CD4-positive, alpha-beta T cell treated with Interleukin-1 beta for 1 hour (primary cell): ENCODE results near the gene NDUFS3.

ENCODE experiments used
- DNase-seq, 2 donors: peaks; one replicate each; pipeline ENCODE4 v3.0.0-alpha.2; 2020 to 2022

Gene NDUFS3

DNA sequence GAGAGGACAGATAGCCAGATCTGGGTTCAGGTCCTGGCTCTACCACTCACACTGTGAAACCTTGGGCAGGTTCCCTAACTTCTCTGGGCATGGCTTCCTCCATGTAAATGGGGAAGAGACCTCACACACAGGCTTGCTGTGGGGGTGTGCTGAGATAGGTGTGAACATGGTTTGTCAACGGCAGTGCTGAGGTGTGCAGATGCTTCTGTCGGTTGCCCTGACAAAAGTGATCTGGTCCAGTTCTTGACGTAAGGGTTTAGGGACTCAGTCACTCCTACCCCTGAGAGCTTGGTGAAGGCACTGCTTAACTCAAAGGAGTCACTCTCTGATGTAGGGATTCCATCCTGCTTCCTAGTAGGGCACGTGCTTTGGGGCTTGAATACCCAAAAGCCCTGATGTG lies 13.4 kb downstream of the NDUFS3 start:
- DNase-seq = no peak

DNA sequence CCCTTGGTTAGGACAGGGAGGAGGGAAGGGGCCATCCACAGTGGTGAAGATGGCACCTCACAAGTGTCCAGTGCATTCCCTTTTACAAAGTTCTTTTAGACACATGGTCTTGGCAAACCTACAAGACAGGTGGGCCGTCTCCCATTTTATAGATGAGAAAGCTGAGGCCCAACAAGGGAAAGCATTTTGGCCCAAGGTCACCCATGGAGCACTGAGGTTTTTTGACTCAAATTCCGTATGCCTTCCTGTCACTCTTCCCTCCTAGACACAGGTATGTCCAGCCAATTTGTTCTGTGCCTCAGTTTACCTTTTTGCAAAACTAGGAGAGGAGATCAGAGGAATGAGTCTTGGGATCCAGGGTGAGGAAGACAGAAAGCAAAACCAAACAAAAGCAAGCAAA lies 14.1 kb downstream of the NDUFS3 start:
- no peak for DNase-seq

DNA sequence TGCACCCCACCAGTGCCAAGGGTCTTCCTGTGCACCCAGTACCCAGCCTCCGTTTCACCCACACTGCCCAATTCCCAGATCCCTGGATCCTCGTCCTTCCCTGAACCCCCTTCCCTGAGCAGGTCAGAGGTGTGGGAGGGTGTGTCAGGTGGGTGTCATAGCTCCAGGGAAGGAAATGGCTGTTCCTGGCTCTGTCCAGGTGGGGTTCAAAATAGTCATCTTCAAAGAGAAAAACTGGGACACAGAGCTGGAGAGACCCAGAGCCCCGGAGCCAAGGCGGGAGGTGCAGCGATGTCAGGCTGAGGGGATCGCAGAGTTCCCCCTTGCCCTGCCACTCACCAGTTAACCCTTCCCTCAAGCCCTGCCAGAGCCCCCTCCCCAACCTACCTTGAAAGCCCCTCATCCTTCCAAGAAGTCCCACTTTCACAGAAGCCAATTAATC lies 14.6 kb downstream of the NDUFS3 start:
- DNase-seq = no peak

DNA sequence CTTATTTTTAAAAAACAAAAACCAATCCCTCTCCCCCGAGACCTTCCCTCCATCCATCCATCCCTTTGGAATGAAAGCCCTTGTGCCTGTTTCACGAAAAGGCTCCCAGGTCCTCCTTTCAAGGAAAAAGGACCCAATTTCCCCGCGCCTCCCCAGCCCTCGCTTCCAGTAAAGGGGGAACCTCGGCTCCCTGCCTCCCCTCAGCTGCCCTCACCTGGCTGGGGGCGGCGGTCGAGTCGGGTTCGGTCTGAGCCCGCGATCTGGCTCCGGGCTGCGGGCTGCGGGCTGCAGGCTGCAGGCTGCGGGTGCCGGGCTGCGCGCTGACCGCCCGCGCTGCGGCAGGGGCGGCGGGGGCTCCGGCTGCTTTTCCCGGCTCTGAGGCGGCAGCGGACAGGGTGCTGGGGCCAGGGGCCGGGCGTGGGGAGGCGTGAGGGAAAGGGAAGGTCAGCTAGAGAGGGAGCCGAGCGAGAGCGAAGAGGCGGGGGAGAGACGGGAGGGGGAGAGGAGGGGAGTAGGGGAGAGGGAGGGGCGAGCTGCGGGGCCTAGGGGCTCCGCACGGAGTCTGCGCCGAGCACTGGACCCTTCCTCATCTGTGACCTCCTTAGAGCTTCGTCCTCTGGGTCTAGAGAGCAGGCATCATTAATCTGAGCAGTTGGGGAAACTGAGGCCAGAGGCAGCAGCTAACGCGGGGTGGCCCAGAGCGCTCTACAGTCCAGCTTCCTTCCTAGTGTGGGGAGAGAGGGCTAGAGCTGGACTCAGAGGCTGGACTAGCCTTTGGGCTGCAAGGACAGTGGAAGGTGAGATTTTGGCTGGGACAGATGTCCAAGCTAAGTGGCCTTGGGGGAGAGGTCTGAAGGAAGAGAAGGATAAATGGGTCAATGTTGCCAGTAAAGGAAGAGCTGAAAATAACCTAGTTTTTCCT lies 15.3 kb downstream of the NDUFS3 start, which contains the start of gene C1QTNF4:
C1QTNF4 (minus strand) TSS at position 478 of the 922 bp plus-strand sequence. CDS start 3,601 bp downstream, outside the sequence.
- no peak for DNase-seq

DNA sequence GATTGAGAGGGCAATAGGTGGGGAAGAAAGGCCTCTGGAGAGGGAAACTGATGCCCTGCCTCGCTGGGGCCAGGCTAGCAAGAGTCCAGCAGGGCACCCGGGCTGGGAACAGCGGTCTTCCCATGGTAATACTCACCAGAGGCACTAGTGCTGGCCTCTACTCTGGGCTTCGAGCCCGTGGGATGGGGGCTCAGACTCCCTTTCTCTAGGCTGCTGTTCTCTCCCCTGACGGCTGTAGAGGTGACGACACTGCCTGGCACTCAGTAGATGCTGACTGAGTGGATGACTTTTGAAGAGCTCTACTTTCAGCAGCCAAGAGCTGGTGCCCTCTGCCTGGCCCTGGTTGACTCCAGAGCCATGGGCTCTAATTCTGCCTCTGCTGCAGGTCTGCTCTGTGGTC lies 16.2 kb downstream of the NDUFS3 start:
- DNase-seq = no peak

DNA sequence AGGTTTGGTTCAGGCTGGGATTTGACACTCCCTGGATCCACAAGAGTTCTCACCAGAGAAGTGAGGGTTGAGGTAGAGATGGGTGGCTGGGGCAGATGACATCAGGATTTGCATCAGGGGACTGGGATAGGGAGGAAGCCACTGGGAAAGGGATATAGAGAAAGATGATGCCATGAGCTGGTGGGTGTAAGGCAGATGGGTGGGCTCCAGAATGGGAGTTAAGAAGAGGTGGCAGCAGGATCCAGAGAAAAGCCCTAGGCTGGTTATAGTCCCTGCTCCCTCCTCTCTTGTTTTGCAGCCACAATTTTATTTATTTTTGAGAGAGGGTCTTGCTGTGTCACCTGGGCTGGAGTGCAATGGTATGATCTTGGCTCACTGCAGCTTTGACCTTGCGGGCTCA lies 17.1 kb downstream of the NDUFS3 start:
- no peak for DNase-seq

DNA sequence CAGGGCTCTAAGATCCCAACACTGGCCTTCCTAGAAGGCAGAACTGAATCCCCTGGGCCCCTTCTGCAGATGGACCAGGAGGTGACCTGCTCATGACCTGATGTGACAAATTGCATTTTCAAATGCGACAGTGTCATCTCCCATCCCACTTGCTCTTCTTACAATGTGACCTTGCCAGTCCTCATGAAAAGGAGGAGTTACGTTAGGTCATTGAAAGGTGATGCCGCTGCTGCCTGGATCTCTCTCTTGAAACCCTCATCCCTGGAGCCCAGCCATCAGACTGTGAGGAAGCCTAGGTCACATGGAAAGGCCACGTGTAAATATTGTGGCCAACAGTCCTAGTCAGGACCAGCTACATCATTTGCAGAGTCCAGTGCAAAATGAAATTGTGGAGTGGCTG lies 21.0 kb downstream of the NDUFS3 start:
- DNase-seq = no peak

DNA sequence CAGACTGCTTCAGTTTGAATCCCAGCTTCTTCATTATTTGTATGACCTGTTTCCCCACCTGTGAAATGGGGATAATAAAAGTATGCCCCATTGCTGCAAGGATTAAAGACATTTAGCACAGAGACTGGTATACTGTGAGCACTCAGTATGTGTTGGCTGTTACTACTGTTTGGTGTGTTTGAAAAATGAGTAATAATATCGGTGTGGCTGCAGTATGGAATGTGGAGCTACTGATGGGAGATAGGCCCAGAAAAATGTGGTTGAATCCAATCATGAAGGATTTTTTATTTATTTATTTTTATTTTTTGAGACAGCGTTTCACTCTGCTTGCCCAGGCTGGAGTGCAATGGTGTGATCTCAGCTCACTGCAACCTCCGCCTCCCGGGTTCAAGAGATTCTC lies 24.4 kb downstream of the NDUFS3 start:
- no peak for DNase-seq

DNA sequence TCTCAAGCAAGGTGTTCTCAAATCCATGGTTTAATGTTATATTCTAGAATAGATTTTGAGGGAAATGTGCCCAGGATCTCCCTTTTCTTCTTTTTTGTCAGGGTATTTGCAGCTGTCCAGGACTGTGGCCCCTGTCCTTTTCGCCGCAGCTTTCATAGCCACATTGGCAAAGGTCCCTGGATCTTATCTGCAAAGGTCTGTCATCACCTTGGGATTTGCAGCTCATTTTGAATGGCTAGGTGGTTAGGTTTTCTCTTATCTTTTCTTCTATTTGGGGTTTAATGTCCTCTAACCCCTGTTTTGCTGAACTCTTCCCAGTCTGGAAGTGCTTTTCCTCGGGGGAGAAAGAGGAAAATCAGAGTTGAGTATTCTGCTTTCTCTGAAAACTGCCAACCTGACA lies 27.0 kb downstream of the NDUFS3 start:
- DNase-seq = no peak

DNA sequence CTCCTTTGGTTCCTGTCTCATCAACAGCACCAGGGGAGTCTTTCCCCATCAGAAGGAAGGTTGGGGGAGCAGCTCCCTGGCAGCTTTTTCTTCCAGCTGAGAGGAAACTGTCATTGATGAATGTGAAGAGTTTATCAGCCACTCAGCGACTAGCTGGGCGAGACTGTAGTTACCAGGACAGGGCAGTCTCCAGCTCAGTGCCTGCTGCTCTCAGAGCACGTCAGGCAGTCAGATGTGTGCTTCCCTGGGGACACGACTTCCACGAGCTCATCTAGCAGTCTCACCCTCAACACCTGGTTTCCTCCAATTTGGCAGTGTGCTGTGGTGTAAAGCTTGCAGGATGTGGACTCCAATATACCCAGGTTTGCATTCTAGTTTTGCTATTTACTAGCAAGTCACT lies 27.9 kb downstream of the NDUFS3 start:
- DNase-seq = no peak

DNA sequence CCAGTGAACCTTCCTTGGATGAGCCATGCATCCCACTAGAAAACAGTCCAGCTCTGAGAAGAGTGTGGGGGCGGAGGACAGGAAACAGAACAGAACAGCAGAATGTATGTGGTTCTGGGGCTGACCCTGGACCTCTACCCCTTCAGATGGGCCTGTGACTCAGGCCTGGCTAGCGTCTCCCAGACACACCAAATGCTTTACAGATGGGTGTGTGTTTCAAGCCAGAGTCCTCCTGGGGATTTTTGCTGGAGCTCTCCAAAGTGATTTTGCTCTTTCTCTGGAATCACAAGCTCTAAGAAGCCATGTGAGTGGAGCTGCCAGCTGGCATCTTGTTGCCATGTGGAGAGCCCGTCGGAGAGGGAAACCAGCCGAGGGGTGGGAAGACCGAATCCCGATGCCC lies 28.5 kb downstream of the NDUFS3 start:
- no peak for DNase-seq

DNA sequence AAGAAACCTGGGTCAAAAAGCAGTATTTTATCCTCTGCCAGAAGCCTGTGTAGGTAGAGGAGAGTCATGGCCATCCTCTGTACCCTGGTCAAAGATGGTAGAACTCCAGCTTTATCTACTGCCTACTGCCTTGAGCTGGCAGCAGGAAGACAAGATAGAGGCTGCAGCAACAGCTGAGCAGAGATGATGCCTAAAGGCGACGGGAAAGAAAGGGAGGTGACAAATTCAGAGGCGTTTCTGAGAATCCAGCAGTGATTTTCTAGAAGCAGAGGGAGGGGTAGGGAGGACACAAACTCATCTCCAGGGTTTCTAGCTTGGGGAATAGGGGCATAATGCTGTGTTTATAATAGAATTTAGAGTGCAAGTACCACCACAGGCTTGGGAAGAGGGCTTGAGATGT lies 30.8 kb downstream of the NDUFS3 start:
- no peak for DNase-seq

DNA sequence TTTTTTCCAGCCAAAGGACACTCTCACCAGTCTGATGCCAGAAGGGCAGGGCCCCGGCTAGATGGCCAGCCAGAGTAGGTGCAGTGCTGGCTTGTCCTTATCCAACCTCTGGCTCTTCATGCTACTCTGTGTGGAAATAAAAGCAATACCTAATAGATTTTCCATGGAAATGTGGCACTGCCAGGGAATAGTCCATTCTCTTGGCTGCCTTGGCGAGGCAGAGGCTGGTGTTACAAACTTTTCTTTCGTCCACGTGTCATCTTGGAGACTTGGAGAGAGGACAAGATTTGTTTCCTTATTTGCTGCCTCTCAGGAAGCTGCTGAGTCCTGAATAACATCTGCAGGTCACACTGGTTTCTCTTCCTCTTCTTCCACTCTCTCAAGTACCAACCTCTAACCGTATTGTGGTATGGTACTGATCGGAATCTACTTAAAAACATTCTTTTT lies 32.5 kb downstream of the NDUFS3 start:
- DNase-seq = no peak

DNA sequence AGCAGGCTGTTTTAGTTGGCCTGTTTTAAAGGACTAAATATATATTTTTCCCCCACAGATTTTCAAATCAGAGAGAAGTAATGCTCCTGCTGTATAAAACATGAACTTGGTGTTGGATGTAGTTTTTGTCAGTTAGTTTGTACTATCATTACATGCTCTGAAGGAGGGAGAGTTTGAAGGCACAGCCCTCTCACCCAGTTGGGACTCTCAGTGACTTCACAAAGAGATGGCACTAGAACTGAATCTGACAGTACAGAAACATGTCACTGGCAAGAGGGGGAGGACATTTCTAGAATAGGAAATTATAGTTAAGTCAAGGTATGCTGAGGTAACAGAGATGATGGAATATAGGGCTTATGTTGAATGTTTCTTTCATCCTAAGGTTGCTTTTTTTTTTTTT lies 36.4 kb downstream of the NDUFS3 start:
- DNase-seq = no peak

DNA sequence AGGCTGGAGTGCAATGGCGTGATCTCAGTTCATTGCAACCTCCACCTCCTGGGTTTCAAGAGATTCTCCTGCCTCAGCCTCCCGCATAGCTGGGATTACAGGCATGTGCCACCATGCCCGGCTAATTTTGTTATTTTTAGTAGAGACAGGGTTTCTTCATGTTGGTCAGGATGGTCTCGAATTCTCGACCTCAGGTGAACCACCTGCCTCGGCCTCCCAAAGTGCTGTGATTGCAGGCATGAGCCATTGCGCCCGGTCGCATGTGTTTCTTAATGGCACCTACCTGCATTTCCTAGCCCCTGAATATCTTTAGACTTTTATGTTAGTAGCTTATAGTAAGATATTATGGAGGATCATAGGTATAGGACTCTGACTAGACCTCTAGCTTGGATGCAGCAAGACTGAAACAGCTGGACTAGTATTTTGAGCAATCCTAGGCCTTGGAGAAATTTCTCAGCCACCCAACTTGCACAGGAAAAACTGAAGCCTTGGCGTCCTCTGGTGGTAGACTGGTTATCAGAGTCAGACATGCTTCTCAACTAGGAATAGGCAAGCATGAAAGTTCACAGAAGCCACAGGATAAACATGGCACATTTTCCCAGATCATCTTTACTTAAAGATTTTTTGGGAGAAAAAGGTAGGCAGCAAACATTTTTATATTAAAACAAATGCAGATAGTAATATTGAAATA lies 38.0 kb downstream of the NDUFS3 start:
- peak in 1 of 2 donors; percentile 12 for DNase-seq

DNA sequence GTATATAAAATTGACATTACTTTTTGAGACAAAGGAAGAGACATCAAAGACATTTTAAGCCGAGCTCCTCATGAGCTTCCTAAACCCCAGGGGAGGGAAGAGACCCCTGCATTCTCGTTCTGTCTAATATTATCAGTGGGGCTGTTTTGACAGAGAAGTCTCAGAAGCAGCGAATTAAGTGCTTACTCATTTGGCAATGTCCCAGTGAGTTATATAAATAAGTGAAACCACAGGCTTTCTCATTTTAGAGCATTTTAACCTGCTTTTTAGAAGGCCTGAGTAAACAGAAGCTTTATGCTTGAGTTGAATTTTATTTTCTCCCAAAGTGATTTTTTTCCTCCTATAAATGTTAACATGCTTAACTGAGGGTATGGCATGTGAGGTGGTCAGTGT lies 38.5 kb downstream of the NDUFS3 start:
- DNase-seq = no peak

DNA sequence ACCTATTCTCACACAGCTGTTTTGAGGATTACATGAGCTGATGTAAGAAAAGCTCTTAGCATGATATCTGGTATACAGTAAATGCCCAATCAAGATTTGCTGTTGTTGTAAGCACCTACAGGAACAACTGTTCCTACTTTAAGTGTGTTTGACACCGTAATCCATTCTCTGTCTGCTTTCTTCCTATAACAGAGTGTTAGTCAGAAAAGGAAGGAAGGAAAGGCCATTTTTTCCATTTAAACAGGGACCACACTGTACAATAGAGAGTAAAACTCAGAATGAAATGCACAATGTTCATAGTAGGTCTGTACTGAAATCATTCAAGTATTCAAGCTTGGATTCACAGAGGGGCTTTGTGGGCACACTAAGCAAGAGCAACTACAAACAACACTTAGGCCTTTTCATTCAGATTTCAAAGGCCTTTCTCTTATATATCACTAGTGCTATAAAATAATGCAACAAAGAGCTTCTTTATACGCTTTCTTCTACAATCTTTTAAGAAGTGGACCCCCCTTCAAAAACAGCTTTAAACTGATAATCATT lies 42.0 kb downstream of the NDUFS3 start:
- DNase-seq = no peak

DNA sequence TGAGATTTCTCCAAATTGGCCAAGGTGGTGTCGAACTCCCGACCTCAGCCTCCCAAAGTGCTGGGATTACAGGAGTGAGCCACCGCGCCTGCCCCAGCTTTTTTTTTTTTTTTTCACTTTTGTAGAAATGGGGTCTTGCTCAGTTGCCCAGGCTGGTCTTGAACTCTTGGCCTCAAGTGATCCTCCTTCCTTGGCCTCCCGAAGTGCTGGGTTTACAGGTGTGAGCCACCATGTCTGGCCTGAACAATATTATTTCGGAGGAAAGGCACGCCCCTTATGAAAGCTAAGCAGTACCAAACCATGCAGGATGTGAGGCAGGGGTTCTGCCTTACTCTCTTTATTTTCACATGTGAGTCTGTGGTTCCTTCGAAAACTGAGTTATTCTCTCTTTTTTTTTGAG lies 47.4 kb downstream of the NDUFS3 start:
- no peak for DNase-seq

DNA sequence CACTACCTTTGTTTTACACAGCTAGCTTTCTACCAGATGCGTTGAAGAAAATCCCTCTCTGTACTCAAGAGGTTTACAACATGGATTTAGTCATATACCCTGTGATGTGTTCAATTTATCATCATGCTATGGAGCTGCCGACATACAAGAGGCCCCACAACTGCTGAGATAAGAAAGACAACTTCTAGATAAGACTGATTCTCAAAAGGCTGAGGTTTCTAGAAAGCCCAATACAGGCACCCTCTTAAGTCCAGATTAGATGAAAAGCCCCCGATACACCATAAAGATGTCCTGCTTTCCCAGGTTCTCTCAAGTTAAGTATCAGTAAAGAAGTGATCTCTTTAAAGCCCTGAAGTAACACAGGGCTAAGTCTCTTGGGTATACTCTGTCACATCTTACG lies 49.2 kb downstream of the NDUFS3 start:
- no peak for DNase-seq

DNA sequence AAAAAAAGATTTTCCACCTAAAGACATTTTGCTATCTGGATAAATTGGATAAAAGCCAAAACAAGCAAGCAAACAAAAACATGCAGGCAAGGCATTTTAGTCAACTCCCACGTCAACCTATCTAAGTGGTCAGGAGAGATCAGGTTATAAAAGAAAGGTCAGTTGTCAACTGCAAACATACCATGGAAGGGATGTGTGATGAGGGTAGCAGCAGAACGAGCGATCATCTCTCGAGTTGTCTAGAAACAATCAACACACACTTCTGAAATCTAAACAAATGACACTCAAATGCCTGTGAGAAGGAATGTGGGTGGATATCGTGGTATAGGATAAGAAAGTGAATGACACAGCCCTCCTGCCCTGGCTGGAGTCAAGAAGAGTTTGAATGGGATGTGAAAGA lies 52.6 kb downstream of the NDUFS3 start:
- DNase-seq = no peak
